Hematopoietic multipotent progenitor cell treated with erythropoietin and hydrocortisone succinate and interleukin-3 and kit ligand, for 6 days (in vitro differentiated cells): Measurements from ENCODE around the gene KIF6.

Source experiments
- DNase-seq: peaks from one replicate; pipeline ENCODE4 v3.0.0-alpha.2; 2015

Gene KIF6

GRCh38 chr6:39369987-39370386, 355.2 kb downstream of the KIF6 start:
- no peak for DNase-seq

GRCh38 chr6:39367700-39368099, 357.5 kb downstream of the KIF6 start:
- no peak for DNase-seq

GRCh38 chr6:39366931-39367618, 358.1 kb downstream of the KIF6 start:
- DNase-seq, result no peak

GRCh38 chr6:39365281-39366074, 359.7 kb downstream of the KIF6 start:
- no peak for DNase-seq

- no peak for DNase-seq
Observed at GRCh38 chr6:39363280-39363679, 361.9 kb downstream of the KIF6 start.

GRCh38 chr6:39362487-39362865, 362.7 kb downstream of the KIF6 start:
- peak; percentile 21 for DNase-seq

GRCh38 chr6:39361657-39362486, 363.3 kb downstream of the KIF6 start:
- DNase-seq, result peak; percentile 85

- DNase-seq, result no peak
Observed at GRCh38 chr6:39360378-39360777, 364.8 kb downstream of the KIF6 start.

- DNase-seq, result peak; percentile 44
Observed at GRCh38 chr6:39357998-39358686, 367.1 kb downstream of the KIF6 start.

GRCh38 chr6:39353698-39354315, 371.4 kb downstream of the KIF6 start:
- DNase-seq, result no peak

- DNase-seq, result no peak
Observed at GRCh38 chr6:39350723-39351505, 374.3 kb downstream of the KIF6 start.

- no peak for DNase-seq
Observed at GRCh38 chr6:39348740-39349139, 376.5 kb downstream of the KIF6 start.

GRCh38 chr6:39347906-39348585, 377.2 kb downstream of the KIF6 start:
- DNase-seq, result peak; percentile 81

- DNase-seq, result no peak
Observed at GRCh38 chr6:39347206-39347605, 378.0 kb downstream of the KIF6 start.

GRCh38 chr6:39344821-39345280, 380.4 kb downstream of the KIF6 start:
- no peak for DNase-seq

- DNase-seq, result no peak
Observed at GRCh38 chr6:39343396-39343870, 381.8 kb downstream of the KIF6 start.

- DNase-seq, result no peak
Observed at GRCh38 chr6:39342692-39343395, 382.4 kb downstream of the KIF6 start.

- DNase-seq, result no peak
Observed at GRCh38 chr6:39341937-39342336, 383.3 kb downstream of the KIF6 start.

GRCh38 chr6:39341352-39341751, 383.9 kb downstream of the KIF6 start:
- no peak for DNase-seq
